Skin of body (tissue), 2 donors: Measurements from ENCODE around the gene CCDC200. TPM values are rescaled to one million over a fixed set of nuclear protein-coding genes. Genes with fewer than 3 reads are reported as not detected.

Source experiments
- small RNA-seq: library from RNA; depleted of rRNA; stranded (forward); fragments of <200 nt; gene quantifications from one replicate; pipeline ENCODE3, GENCODE V24; 2014; ENCODE audit warnings: low replicate concordance
- total RNA-seq: library from RNA; depleted of rRNA; stranded (reverse); fragments of >200 nt; gene quantifications from one replicate; pipeline ENCODE4 v1.2.3, GENCODE V29; 2014

Gene CCDC200
- total RNA-seq, 1 donor from 2014 or later = not detected

Small RNA genes within 50 kb of the gene (small RNA-seq; reads per million reads assigned to genes)
- gene RF00004 (not detected), gene RNU2-1 (not detected)

Other genes with a start within 250 kb of the CCDC200 start
- 4.8 TPM for gene PTGES3L, start 248.5 kb downstream of the CCDC200 start, total RNA-seq
- gene RUNDC1, start 248.1 kb downstream of the CCDC200 start, total RNA-seq = 7.1 TPM
- 1,283 TPM for gene RPL27, start 230.2 kb downstream of the CCDC200 start, total RNA-seq
- 7.2 TPM for gene IFI35, start 221.8 kb downstream of the CCDC200 start, total RNA-seq
- 43.9 TPM for gene VAT1, start 206.2 kb downstream of the CCDC200 start, total RNA-seq
- 0.79 TPM for gene RND2, start 203.4 kb downstream of the CCDC200 start, total RNA-seq
- 21.5 TPM for gene BRCA1, start 103.3 kb downstream of the CCDC200 start, total RNA-seq
- gene NBR1, start 57.4 kb downstream of the CCDC200 start, total RNA-seq = 80.4 TPM
- 5.0 TPM for gene TMEM106A, start 16.7 kb downstream of the CCDC200 start, total RNA-seq
- not detected for gene RNU2-1, start 5.4 kb upstream of the CCDC200 start, total RNA-seq
- gene ARL4D, start 170.4 kb upstream of the CCDC200 start, total RNA-seq = 16.4 TPM